Gastroesophageal sphincter (tissue), 4 donors: ENCODE results near the gene TNNT3. TPM values are rescaled to one million over a fixed set of nuclear protein-coding genes. Genes with fewer than 3 reads are reported as not detected.
A peak's percentile ranks its signal among the peaks of the same experiment; 100 is the strongest.

Source experiments
- ATAC-seq: fragments of 150-250 bp; one replicate; pipeline ENCODE4 v1.9.1; 2016; ENCODE audit warnings: mild to moderate bottlenecking, moderate library complexity
- H3K27ac ChIP-seq, 4 donors: fragments of 200-600 bp; sonication (generic) in 3 of 4; 1 replicate in 3 of 4; 2 replicates in 1 of 4; pipeline ENCODE4 v1.5.1; 2016 to 2019
- H3K27me3 ChIP-seq: fragments of 200-600 bp; sonication (generic); one replicate; pipeline ENCODE4 v1.5.1; 2019
- H3K36me3 ChIP-seq, 2 donors: fragments of 200-600 bp; sonication (generic); one replicate each; pipeline ENCODE4 v1.5.1; 2019; ENCODE audit warnings: control low read depth in 1 of 2
- H3K4me1 ChIP-seq, 3 donors: fragments of 200-600 bp; sonication (generic); 1 replicate in 2 of 3; 2 replicates in 1 of 3; pipeline ENCODE4 v1.5.1; 2016 to 2019; ENCODE audit warnings: control low read depth in 2 of 3
- H3K4me3 ChIP-seq, 2 donors: fragments of 200-600 bp; sonication (generic); one replicate each; pipeline ENCODE4 v1.5.1; 2019; ENCODE audit warnings: mild to moderate bottlenecking in 1 of 2, moderate library complexity in 1 of 2
- H3K9me3 ChIP-seq, 3 donors: fragments of 200-600 bp; sonication (generic); one replicate each; pipeline ENCODE4 v1.5.1; 2017 to 2019; ENCODE audit warnings: control low read depth in 2 of 3
- CTCF ChIP-seq, 4 experiments: fragments of 200-600 bp in 2 of 4; fragments of 450-650 bp in 2 of 4; sonication (generic) in 1 of 4; IDR thresholded peaks; one replicate each; pipeline ENCODE4 v1.5.1; 2017 to 2019; ENCODE audit warnings: antibody characterized with exemption in 4 of 4, mild to moderate bottlenecking in 2 of 4, moderate library complexity in 2 of 4
- EP300 ChIP-seq: sonication (generic); formaldehyde crosslinking; IDR thresholded peaks from one replicate; pipeline ENCODE4 v1.6.1; 2017; ENCODE audit warnings: antibody characterized with exemption, mild to moderate bottlenecking
- POLR2A ChIP-seq, 2 donors: fragments of 450-650 bp; IDR thresholded peaks; one replicate each; pipeline ENCODE4 v1.6.1; 2017; ENCODE audit warnings: antibody characterized with exemption in 2 of 2, mild to moderate bottlenecking in 2 of 2, moderate library complexity in 1 of 2
- POLR2AphosphoS5 ChIP-seq: sonication (generic); formaldehyde crosslinking; IDR thresholded peaks from one replicate; pipeline ENCODE4 v1.6.1; 2017; ENCODE audit warnings: antibody characterized with exemption
- WGBS, 2 donors: methylation state at CpG; one replicate each; pipeline ENCODE4 v1.1.5; 2018; ENCODE audit warnings: low coverage in 1 of 2; 5-methylcytosine and 5-hydroxymethylcytosine counted together
- total RNA-seq, 4 donors: library from RNA; depleted of rRNA; stranded (reverse); fragments of >200 nt; gene quantifications; one replicate each; pipeline ENCODE4 v1.1.0, GENCODE V29; 2016

TNNT3 gene
- total RNA-seq, 4 donors from 2014 or later, result 1.7 to 4.3 (median 2.5) TPM

DNA sequence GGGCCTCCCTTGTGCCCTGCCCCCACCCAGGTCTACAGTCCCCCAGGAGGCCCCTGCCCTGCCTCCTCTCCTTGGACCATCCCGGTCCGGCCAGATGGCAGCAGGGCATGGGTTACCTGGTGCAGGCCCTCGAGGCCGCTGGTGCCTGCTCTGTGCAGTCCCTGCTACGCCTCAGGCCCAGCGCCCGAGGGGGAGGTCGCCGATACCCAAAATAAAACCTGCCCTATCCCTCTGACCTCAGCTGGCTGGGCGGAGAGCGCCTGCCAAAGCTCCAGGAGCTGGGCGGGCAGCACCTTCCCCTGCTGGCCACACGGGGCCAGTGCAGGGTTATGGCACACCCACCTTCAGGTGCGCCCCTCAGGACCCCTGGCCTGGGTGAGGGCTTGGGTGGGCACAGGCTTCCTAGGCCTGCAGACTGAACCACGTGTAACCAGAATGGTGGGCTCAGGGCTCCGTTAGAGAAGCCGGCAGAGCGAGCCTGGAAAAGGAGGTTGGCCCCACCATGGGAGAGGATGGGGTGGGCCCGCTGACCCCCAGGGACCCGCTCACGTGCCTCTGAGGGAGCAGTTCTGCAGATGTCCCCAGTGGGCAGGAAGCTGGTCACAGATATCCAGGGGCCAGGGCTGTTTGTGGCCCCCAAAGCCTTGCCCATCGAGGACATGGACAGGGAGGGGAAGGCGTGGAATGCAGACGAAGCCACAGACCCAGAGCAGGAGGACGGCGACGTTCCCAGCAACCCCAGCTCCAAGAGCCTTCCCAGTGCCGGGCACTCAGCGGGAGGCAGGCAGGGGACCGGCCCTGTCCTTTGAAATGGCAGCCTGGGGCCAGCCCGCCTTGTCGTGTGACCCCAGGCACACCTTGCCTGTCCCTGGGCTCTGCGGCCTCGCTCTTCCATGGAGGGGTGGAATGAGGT lies 1.7 kb upstream of the TNNT3 start:
- no peak for TF ChIP-seq POLR2AphosphoS5
- TF ChIP-seq CTCF (IDR thresholded peaks at IDR 0.05), result peak in 3 of 4 experiments; percentile 11 to 43 (median 28)
- TF ChIP-seq POLR2A (IDR thresholded peaks at IDR 0.05), result no peak
- no peak for TF ChIP-seq EP300
- Histone ChIP-seq H3K27ac (peak overlapping the region in 1 of 4 donors; percentile 75), H3K4me1 (peaks cover 0 to 22% (median 20%) of the 10 kb centered on the region in 3 donors), H3K4me3 (no peak overlapping the region), H3K27me3 (peaks cover 8% of the 10 kb centered on the region), H3K36me3 (no peaks in the 10 kb centered on the region), H3K9me3 (no peaks in the 10 kb centered on the region)
- WGBS, 2 donors, result 85% methylated on average over 5 of the region's 34 CpGs; no CpG with 5 or more reads in 1 of the 2 donors
- ATAC-seq, result no peak

DNA sequence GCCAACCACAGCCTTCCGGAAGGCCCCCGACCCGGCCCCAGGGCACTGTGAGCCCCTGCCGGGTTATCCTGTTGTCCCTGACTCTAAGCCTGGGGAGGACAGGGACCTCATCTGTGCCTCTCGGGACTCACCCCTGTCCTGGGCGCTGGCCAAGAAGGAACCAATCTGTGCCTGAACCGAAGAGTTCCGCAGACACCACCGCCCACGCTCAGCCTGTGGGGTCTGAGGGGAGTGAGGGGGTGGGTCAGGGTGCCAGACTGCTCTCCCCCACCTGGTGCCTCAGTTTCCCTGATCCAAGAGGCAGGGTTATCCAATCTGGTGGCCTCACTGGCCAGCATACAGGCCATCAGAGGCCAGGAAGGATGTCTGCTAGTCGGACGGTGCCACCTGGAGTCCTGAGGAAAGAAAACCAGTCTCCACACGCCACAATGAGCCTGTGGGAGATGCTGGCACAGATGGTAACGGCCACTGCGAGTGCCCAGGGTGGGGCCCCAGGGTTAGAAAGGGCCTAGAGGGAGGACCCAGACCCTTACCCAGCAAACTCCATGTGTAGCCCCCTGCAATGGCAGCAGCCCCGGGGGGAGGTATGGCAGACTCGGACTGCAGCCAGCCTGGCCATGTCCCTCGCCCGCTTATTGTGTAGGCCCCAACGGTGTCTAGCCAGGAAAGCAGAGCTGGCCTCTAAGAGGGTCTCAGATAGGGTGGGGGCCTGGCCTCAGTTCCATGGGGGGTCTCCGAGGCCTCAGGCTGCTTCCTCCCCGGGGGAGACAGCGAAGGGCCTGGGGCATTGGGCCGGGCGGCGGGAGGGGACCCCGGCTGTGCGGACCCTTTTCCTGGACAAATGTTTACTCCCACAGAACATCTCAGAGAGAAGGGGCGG lies 827 bp upstream of the TNNT3 start:
- ATAC-seq, result no peak
- H3K27me3 ChIP-seq, result peaks cover 8% of the 10 kb centered on the region
- no peak for TF ChIP-seq POLR2A (IDR thresholded peaks at IDR 0.05)
- H3K4me1 ChIP-seq, result peaks cover 0 to 25% (median 20%) of the 10 kb centered on the region in 3 donors
- H3K36me3 ChIP-seq, result no peaks in the 10 kb centered on the region
- H3K27ac ChIP-seq, result peak overlapping the region in 1 of 4 donors; percentile 75
- no peak overlapping the region for H3K4me3 ChIP-seq
- no CpG with 5 or more reads among the region's 29 CpGs for WGBS, 2 donors
- H3K9me3 ChIP-seq, result no peaks in the 10 kb centered on the region

GRCh38 chr11:1920128-1920908 lies 815 bp downstream of the TNNT3 start:
- TF ChIP-seq EP300 (no peak), POLR2A (IDR thresholded peaks at IDR 0.05) (no peak), POLR2AphosphoS5 (no peak), CTCF (IDR thresholded peaks at IDR 0.05) (no peak)
- Histone ChIP-seq H3K9me3 (no peaks in the 10 kb centered on the region), H3K4me1 (peaks cover 0 to 25% (median 20%) of the 10 kb centered on the region in 3 donors), H3K4me3 (no peak overlapping the region), H3K36me3 (no peaks in the 10 kb centered on the region), H3K27me3 (peaks cover 12% of the 10 kb centered on the region), H3K27ac (peak overlapping the region in 2 of 4 donors; percentile 71 to 75)
- 92% methylated on average over 5 of the region's 25 CpGs; no CpG with 5 or more reads in 1 of the 2 donors for WGBS, 2 donors
- no peak for ATAC-seq

DNA sequence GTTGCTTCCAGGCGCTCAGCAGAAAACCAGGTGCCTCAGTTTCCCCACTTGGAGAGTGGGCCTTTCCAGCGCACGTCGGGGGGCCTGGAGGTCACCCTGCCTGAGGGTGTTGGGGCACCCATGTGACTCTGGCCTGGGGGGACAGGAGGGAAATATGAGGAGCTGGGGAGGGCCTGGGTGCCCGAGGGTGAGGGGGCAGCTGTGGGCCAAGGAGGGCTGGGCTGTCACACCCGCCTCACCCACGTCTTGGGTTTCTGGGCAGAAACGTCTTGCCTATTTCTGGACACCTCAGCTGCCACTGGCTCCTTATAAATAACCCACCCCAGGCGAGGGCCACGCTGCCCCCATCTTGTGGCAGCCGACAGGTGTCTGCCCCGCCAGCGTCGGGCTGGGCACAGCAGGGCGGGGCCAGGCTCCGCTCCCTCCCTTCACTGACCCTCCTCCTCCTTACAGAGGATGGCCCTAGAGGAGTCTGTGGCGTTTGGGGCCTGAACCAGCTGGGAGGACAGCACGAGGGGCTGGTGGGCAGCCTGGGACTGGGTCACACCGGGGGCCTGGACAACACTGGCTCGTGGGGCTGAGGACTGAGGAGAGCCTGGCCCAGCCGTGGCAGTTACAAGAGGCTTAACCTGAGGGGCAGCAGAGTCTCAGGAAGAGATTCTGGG lies 1.5 kb downstream of the TNNT3 start:
- Histone ChIP-seq H3K36me3 (no peaks in the 10 kb centered on the region), H3K4me3 (no peak overlapping the region), H3K27ac (peak overlapping the region in 3 of 4 donors; percentile 60 to 75 (median 71)), H3K27me3 (peaks cover 15% of the 10 kb centered on the region), H3K9me3 (no peaks in the 10 kb centered on the region), H3K4me1 (peaks cover 0 to 25% (median 20%) of the 10 kb centered on the region in 3 donors)
- WGBS, 2 donors, result 80% methylated on average over 4 of the region's 21 CpGs; no CpG with 5 or more reads in 1 of the 2 donors
- TF ChIP-seq POLR2A (IDR thresholded peaks at IDR 0.05) (no peak), CTCF (IDR thresholded peaks at IDR 0.05) (no peak), POLR2AphosphoS5 (no peak), EP300 (no peak)
- no peak for ATAC-seq
